IgD-negative memory B cell (primary cell): Measurements from ENCODE around the gene ADCK1. TPM values are rescaled to one million over a fixed set of nuclear protein-coding genes. Genes with fewer than 3 reads are reported as not detected.
"Not testable (repeated sequence)": the region's sequence is repeated elsewhere in the genome, so short reads cannot be mapped to it uniquely, and the experiment has no call there.

Experiments used
- H3K27ac Mint-ChIP-seq, 3 donors: one replicate each; pipeline ENCODE4 v1.8.0; 2020 to 2022; ENCODE audit warnings: mild to moderate bottlenecking in 3 of 3, mixed read lengths in 3 of 3, moderate library complexity in 1 of 3
- H3K27me3 Mint-ChIP-seq: one replicate; pipeline ENCODE4 v1.8.0; 2021; ENCODE audit warnings: mixed read lengths
- H3K36me3 Mint-ChIP-seq: one replicate; pipeline ENCODE4 v1.8.0; 2020; ENCODE audit warnings: mild to moderate bottlenecking, mixed read lengths
- H3K4me1 Mint-ChIP-seq, 3 donors: one replicate each; pipeline ENCODE4 v1.8.0; 2020 to 2022; ENCODE audit warnings: mixed read lengths in 3 of 3, mild to moderate bottlenecking in 1 of 3
- H3K4me3 Mint-ChIP-seq, 4 donors: one replicate each; pipeline ENCODE4 v1.8.0; 2020 to 2022; ENCODE audit warnings: mild to moderate bottlenecking in 4 of 4, mixed read lengths in 4 of 4, moderate library complexity in 3 of 4
- H3K9me3 Mint-ChIP-seq, 3 donors: one replicate each; pipeline ENCODE4 v1.8.0; 2020 to 2021; ENCODE audit warnings: mixed read lengths in 3 of 3, mild to moderate bottlenecking in 1 of 3
- polyA plus RNA-seq: library from polyadenylated mRNA; unstranded; fragments of 300-500 nt; fragmentation: Illumina TruSeq; gene quantifications from one replicate; pipeline ENCODE4 v1.2.3, GENCODE V29; 2021

ADCK1 gene
- 3.5 TPM for polyA plus RNA-seq

- peak within 1 kb of the TSS; percentile 74 to 92 (median 92) for H3K27ac Mint-ChIP-seq
- no peaks in the 10 kb centered on the region for H3K27me3 Mint-ChIP-seq
- no peaks in the 10 kb centered on the region for H3K9me3 Mint-ChIP-seq
- peaks cover 3 to 22% (median 9%) of the 10 kb centered on the region in 3 donors for H3K4me1 Mint-ChIP-seq
- H3K4me3 Mint-ChIP-seq = peak within 1 kb of the TSS; percentile 86 to 95 (median 92)
- H3K36me3 Mint-ChIP-seq = no peaks in the 10 kb centered on the region
Observed at GRCh38 chr14:77799863-77800730, at the start of gene ADCK1. Gene ADCK1 (plus strand): TSS chr14:77800109. CDS start chr14:77818979, 18,870 bp downstream.

DNA sequence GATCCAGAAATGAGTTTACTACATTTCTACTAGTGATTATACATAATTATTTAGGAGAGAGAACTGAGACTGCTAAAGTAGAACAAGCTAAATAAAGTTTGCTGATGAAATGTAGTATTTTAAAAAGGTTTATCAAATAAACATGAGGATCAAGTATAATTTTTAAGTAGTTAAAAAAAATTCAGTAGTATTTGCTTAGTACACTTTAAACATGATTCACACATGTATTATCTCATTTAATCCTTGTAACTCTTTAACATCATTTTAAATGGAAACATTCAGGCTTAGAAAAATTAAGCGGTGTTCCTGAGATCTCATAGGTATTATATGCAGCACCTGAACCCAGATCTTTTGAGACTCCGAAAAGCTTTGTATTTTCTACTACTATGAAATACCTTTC is 47.6 kb upstream of the ADCK1 start:
- Mint-ChIP-seq H3K4me1 (peaks cover 3 to 10% (median 4%) of the 10 kb centered on the region in 3 donors), H3K36me3 (peaks cover 7% of the 10 kb centered on the region), H3K27me3 (no peaks in the 10 kb centered on the region), H3K4me3 (no peak overlapping the region), H3K27ac (no peak overlapping the region), H3K9me3 (peaks cover 0 to 2% (median 0%) of the 10 kb centered on the region in 3 donors)

GRCh38 chr14:77752799-77753516 is 47.0 kb upstream of the ADCK1 start:
- no peaks in the 10 kb centered on the region for H3K27me3 Mint-ChIP-seq
- H3K4me3 Mint-ChIP-seq = no peak overlapping the region
- H3K4me1 Mint-ChIP-seq = peaks cover 9 to 17% (median 10%) of the 10 kb centered on the region in 3 donors
- H3K27ac Mint-ChIP-seq = no peak overlapping the region
- H3K9me3 Mint-ChIP-seq = no peaks in the 10 kb centered on the region
- peaks cover 4% of the 10 kb centered on the region for H3K36me3 Mint-ChIP-seq

- H3K36me3 Mint-ChIP-seq = peaks cover 3% of the 10 kb centered on the region
- H3K9me3 Mint-ChIP-seq = no peaks in the 10 kb centered on the region
- H3K27me3 Mint-ChIP-seq = no peaks in the 10 kb centered on the region
- peak within 1 kb of the TSS; percentile 96 to 99 (median 98) for H3K4me3 Mint-ChIP-seq
- peak within 1 kb of the TSS; percentile 97 to 99 (median 98) for H3K27ac Mint-ChIP-seq
- peaks cover 26 to 32% (median 29%) of the 10 kb centered on the region in 3 donors for H3K4me1 Mint-ChIP-seq
Observed at GRCh38 chr14:77760381-77761204, 39.3 kb upstream of the ADCK1 start, which contains the start of gene SNW1. Gene SNW1 (minus strand): TSS chr14:77761156. CDS start chr14:77761127, 29 bp downstream.

- H3K4me1 Mint-ChIP-seq = peaks cover 26 to 32% (median 27%) of the 10 kb centered on the region in 3 donors
- peak overlapping the region; percentile 96 to 99 (median 98) for H3K4me3 Mint-ChIP-seq
- peaks cover 3% of the 10 kb centered on the region for H3K36me3 Mint-ChIP-seq
- H3K9me3 Mint-ChIP-seq = no peaks in the 10 kb centered on the region
- peak overlapping the region; percentile 97 to 99 (median 98) for H3K27ac Mint-ChIP-seq
- no peaks in the 10 kb centered on the region for H3K27me3 Mint-ChIP-seq
Observed at GRCh38 chr14:77761205-77761931, 38.5 kb upstream of the ADCK1 start.

DNA sequence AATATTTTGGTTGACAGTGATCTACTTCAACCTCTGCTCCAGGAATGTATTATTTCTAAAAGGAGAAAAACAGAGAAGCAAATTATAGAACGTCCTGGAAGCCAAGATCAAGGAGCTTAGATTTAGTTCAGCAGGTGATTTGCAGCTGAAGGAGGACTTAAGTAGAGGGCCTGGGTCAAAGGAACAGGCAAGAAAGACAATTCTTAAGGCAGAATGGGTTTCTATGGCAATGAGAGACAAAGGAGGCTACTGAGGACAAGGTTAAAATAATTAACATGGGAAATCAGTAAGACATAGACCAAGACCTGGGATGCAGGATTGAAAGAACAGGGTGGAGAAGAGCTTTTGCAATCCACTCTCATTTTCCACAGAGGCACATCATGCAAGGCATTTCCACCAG is 36.6 kb upstream of the ADCK1 start:
- Mint-ChIP-seq H3K4me1 (peaks cover 19 to 24% (median 19%) of the 10 kb centered on the region in 3 donors), H3K27me3 (no peaks in the 10 kb centered on the region), H3K27ac (no peak overlapping the region), H3K36me3 (peaks cover 3% of the 10 kb centered on the region), H3K9me3 (no peaks in the 10 kb centered on the region), H3K4me3 (no peak overlapping the region)

DNA sequence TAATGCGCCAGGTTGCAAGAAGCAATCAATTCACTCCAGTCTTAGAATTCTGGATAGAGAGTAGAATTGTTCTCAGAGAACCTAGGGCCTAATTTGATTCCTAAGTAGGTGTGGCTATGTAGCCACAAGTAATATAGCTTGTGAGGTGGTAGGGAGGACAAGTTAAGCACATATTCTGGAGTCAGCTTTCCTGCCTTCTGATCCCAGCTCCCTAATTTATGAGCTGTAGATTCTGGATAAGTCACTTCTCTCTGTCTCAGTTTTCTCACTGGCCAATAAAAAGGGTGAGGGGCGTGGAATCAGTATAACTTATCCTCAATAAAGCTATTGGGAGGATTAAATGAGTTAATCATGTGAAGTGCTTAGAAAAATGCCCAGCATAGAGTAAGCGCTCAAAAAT is 35.9 kb upstream of the ADCK1 start:
- no peaks in the 10 kb centered on the region for H3K9me3 Mint-ChIP-seq
- H3K4me3 Mint-ChIP-seq = no peak overlapping the region
- H3K4me1 Mint-ChIP-seq = peaks cover 12 to 17% (median 13%) of the 10 kb centered on the region in 3 donors
- H3K27ac Mint-ChIP-seq = peak overlapping the region in 1 of 3 donors; percentile 19
- H3K36me3 Mint-ChIP-seq = peaks cover 3% of the 10 kb centered on the region
- H3K27me3 Mint-ChIP-seq = no peaks in the 10 kb centered on the region

DNA sequence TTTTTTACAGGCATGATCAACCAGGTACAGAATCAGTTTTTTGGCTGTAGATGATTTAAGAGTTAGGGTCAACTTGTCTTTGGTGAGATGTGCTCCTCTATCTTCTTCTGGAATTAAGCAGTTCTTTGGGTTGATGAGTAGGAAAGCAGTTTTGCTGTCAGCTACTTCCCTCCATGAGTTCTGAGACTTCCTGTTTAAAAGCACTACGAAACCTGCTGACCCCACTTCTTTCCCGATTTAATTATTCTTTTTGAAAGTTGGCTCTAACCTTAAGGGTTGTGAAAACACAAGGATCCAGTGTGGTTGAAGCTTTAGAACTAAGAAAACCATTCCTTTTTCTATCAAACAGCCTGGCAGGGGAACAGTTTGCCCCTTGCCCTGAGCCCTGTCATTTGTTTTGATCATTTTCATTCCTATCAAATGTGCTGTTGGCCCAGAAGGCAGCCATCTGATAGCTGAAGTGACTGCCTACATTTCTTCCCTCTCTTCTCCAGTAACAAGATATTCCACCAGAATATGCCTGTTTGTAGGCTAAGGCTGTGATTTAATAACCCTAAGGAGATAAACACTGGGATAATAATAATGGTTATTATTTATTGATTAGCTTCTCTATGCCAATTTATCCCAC is 31.4 kb upstream of the ADCK1 start:
- H3K36me3 Mint-ChIP-seq, H3K27me3 Mint-ChIP-seq, H3K9me3 Mint-ChIP-seq, H3K4me1 Mint-ChIP-seq, H3K4me3 Mint-ChIP-seq, H3K27ac Mint-ChIP-seq: not testable (repeated sequence)

GRCh38 chr14:77773966-77774365 is 25.9 kb upstream of the ADCK1 start:
- H3K4me3 Mint-ChIP-seq, H3K4me1 Mint-ChIP-seq, H3K36me3 Mint-ChIP-seq, H3K27ac Mint-ChIP-seq, H3K27me3 Mint-ChIP-seq, H3K9me3 Mint-ChIP-seq: not testable (repeated sequence)

GRCh38 chr14:77782202-77782601 is 17.7 kb upstream of the ADCK1 start:
- H3K36me3 Mint-ChIP-seq = no peaks in the 10 kb centered on the region
- H3K4me1 Mint-ChIP-seq = no peaks in the 10 kb centered on the region
- H3K9me3 Mint-ChIP-seq = no peaks in the 10 kb centered on the region
- peaks cover 1% of the 10 kb centered on the region for H3K27me3 Mint-ChIP-seq
- H3K4me3 Mint-ChIP-seq = no peak overlapping the region
- H3K27ac Mint-ChIP-seq = no peak overlapping the region

DNA sequence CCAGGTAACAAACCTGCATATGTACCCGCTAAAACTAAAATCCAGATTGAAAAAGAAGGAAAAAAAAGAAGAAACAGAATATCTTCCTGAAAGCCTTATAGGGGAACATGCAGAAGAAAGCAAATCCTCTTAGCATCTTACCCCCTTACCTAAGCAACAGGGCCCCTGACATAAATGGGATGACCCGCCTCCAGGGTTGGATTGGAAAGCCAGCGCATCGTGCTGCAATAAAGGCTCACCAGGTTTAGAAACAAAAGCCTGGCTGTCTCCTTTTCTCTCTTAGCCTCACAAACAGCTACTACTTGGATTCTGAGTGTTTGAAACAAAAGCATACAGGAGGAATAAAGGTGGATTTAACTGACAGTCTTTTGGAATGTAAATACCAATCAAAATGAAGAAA is 13.8 kb upstream of the ADCK1 start:
- peaks cover 8% of the 10 kb centered on the region for H3K27me3 Mint-ChIP-seq
- H3K36me3 Mint-ChIP-seq = no peaks in the 10 kb centered on the region
- no peaks in the 10 kb centered on the region for H3K4me1 Mint-ChIP-seq
- H3K27ac Mint-ChIP-seq = no peak overlapping the region
- H3K9me3 Mint-ChIP-seq = no peaks in the 10 kb centered on the region
- H3K4me3 Mint-ChIP-seq = no peak overlapping the region

GRCh38 chr14:77790566-77791224 is 9.2 kb upstream of the ADCK1 start:
- Mint-ChIP-seq H3K27ac (no peak overlapping the region), H3K36me3 (no peaks in the 10 kb centered on the region), H3K4me1 (no peaks in the 10 kb centered on the region), H3K9me3 (no peaks in the 10 kb centered on the region), H3K27me3 (peaks cover 17% of the 10 kb centered on the region), H3K4me3 (no peak overlapping the region)

DNA sequence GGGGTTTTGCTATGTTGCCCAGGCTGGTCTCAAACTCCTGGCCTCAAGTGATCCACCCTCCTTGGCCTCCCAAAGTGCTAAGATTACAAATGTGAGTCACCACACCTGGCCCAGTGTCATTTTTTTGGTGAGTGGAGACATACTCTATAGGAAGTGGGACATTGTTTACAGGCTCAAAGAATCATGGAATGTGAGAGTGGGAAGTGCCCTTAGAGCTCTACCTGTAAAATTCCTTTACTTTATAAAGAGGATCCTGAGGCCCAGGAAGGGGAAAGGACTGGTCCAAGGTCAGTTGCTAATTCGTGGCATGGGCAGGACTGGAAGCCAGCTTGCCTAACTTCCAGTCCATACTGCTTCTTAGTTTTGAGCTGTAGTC is 8.7 kb upstream of the ADCK1 start:
- Mint-ChIP-seq H3K9me3 (no peaks in the 10 kb centered on the region), H3K4me1 (no peaks in the 10 kb centered on the region), H3K27me3 (peaks cover 17% of the 10 kb centered on the region)

More for the DNA sequence above, 8.7 kb upstream of the ADCK1 start:
- Mint-ChIP-seq H3K27ac (no peak overlapping the region), H3K4me3 (no peak overlapping the region), H3K36me3 (no peaks in the 10 kb centered on the region)
